Measurements from ENCODE around the gene RSBN1L. TPM values are rescaled to one million over a fixed set of nuclear protein-coding genes. Genes with fewer than 3 reads are reported as not detected.

RSBN1L gene
- total and polyA plus RNA-seq, 2 of the 8 experiments (the other 6 are each of a cell fraction or from before 2014, with no cell fraction given): 4.1 to 22.1 TPM

DNA sequence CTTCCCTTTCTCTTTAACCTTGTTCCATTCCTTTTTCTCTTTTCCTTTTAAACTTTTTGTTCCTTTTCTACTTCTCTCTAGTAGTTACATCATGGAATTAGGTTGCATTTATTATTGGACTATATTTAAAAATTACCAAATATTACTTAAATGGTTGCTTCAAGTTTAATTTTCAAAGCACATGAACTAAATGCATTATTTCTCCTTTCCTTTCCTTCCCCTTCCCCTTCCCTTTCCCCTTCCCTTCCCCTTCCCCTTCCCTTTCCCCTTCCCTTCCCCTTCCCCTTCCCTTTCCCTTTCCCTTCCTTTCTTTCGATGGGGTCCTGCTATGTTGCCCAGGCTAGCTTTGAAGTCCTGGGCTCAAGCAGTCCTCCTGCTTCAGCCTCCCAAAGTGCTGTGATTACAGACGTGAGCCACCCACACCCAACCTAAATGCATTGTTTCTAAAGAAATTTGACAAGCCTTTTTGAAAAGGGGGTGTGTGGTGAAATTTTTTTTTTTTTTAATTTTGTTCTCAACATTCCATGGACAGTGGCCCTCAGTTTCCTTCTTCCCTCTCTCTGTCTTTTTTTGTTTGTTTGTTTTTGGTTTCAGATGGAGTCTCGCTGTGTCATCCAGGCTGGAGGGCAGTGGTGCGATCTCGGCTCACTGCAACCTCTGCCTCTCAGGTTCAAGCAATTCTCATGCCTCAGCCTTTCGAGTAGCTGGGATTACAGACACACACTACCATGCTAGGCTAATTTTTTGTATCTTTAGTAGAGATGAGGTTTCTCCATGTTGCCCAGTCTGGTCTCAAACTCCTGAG, 70.7 kb downstream of the RSBN1L start:
- Histone ChIP-seq H2AK5ac (ENCODE audit: low read depth, low read length) (no peak overlapping the region), H3K27me3 (replicated peaks in 1 of 4; ENCODE audit: control insufficient read depth in 3 of 4, extremely low read depth in 1 of 4, insufficient read depth in 3 of 4, low read length in 3 of 4) (no peaks in the 10 kb centered on the region), H3K36me3 (ENCODE audit: control insufficient read depth in 2 of 4, insufficient read depth in 4 of 4, low read length in 3 of 4) (peaks cover 0 to 4% (median 0%) of the 10 kb centered on the region in 4 experiments; a peak in 2 of 8 replicates), H3K23me2 (ENCODE audit: low read depth, low read length) (no peaks in the 10 kb centered on the region), H4K20me1 (replicated peaks in 1 of 2; ENCODE audit: control insufficient read depth in 1 of 2, insufficient read depth in 2 of 2, low read length in 2 of 2) (peaks cover 0 to 2% of the 10 kb centered on the region in 2 experiments), H3K18ac (ENCODE audit: extremely low read depth, low read length) (no peak overlapping the region; the same call in 1 of the 2 replicates), H3K4ac (replicated peaks; ENCODE audit: insufficient read length, low read depth, low read length) (no peak overlapping the region), H3K14ac (ENCODE audit: insufficient read length) (no peak overlapping the region), H3K4me3 (ENCODE audit: extremely low read depth in 1 of 4, insufficient read depth in 2 of 4, low read depth in 3 of 4, low read length in 4 of 4) (no peak overlapping the region), H3K9ac (replicated peaks in 1 of 4; ENCODE audit: extremely low read depth in 1 of 4, low read depth in 3 of 4, low read length in 3 of 4) (no peak overlapping the region), H3K27ac (ENCODE audit: low read depth, low read length) (no peak overlapping the region), H4K91ac (replicated peaks; ENCODE audit: insufficient read length, low read length) (no peak overlapping the region), H3K9me3 (ENCODE audit: insufficient read depth in 2 of 2, low read depth in 1 of 2, low read length in 1 of 2) (no peaks in the 10 kb centered on the region), H4K5ac (ENCODE audit: insufficient read length, low read depth, low read length) (no peak overlapping the region), H3K79me1 (ENCODE audit: low read depth, low read length) (no peaks in the 10 kb centered on the region), H3K4me2 (ENCODE audit: insufficient read depth in 1 of 2, low read depth in 2 of 2, low read length in 2 of 2) (no peak overlapping the region), H2BK20ac (ENCODE audit: low read length) (no peak overlapping the region), H3K79me2 (ENCODE audit: control insufficient read depth in 1 of 2, insufficient read depth in 2 of 2, low read length in 2 of 2) (peaks cover 0 to 23% of the 10 kb centered on the region in 2 experiments; a peak in 2 of 4 replicates), H3K56ac (replicated peaks; ENCODE audit: insufficient read length, low read depth, low read length) (no peak overlapping the region), H4K8ac (ENCODE audit: extremely low read depth, insufficient read depth, low read length) (no peak overlapping the region), H3K23ac (ENCODE audit: insufficient read length) (no peak overlapping the region), H2AFZ (ENCODE audit: low read length) (no peak overlapping the region), H3K4me1 (replicated peaks in 1 of 4; ENCODE audit: control insufficient read depth in 3 of 4, insufficient read depth in 4 of 4, low read length in 3 of 4) (0 out of 7 replicates have a peak, but pooled peaks cover 0 to 2% (median 0%) of the 10 kb centered on the region in 4 experiments), H2BK5ac (ENCODE audit: low read depth, low read length) (no peak overlapping the region), H2BK120ac (replicated peaks; ENCODE audit: low read depth, low read length) (no peak overlapping the region), H2BK12ac (ENCODE audit: low read depth, low read length) (no peak overlapping the region), H2BK15ac (ENCODE audit: low read length) (no peak overlapping the region)
- no peak for FAIRE-seq
- ChIA-PET POLR2A (ENCODE audit: partially characterized antibody) (no interaction called here), CTCF (ENCODE audit: partially characterized antibody) (interaction anchor here (0.6 to 1.0 kb wide), 4 partner anchors 41 to 136 kb away, joined by 3 to 4 read pairs (median 3); no protein-coding TSS in a partner anchor)
- no peak for DNase-seq (ENCODE audit: low read depth in 1 of 2, low spot score in 2 of 2)
- WGBS, 2 experiments (ENCODE audit: extremely low coverage in 1 of 2, insufficient coverage in 1 of 2, insufficient read length in 1 of 2, insufficient replicate concordance in 2 of 2, low coverage in 1 of 2, low lambda C conversion rate in 2 of 2, missing lambda C conversion rate in 1 of 2): 91% methylated on average over 5 of the region's 6 CpGs; no CpG with 5 or more reads in 1 of the 2 experiments
- TF ChIP-seq, protein P1, sequence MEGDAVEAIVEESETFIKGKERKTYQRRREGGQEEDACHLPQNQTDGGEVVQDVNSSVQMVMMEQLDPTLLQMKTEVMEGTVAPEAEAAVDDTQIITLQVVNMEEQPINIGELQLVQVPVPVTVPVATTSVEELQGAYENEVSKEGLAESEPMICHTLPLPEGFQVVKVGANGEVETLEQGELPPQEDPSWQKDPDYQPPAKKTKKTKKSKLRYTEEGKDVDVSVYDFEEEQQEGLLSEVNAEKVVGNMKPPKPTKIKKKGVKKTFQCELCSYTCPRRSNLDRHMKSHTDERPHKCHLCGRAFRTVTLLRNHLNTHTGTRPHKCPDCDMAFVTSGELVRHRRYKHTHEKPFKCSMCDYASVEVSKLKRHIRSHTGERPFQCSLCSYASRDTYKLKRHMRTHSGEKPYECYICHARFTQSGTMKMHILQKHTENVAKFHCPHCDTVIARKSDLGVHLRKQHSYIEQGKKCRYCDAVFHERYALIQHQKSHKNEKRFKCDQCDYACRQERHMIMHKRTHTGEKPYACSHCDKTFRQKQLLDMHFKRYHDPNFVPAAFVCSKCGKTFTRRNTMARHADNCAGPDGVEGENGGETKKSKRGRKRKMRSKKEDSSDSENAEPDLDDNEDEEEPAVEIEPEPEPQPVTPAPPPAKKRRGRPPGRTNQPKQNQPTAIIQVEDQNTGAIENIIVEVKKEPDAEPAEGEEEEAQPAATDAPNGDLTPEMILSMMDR (IDR thresholded peaks at IDR 0.05; ENCODE audit: control extremely low read depth in 1 of 3, insufficient read depth in 1 of 3, low read depth in 1 of 3, low read length in 3 of 3): no peak
- TF ChIP-seq TCF12 (IDR thresholded peaks at IDR 0.05; ENCODE audit: low read depth, low read length): no peak

Data from H1 (cell line).